ENCODE measurements around the gene SLC45A1. TPM values are rescaled to one million over a fixed set of nuclear protein-coding genes. Genes with fewer than 3 reads are reported as not detected.
A peak's percentile ranks its signal among the peaks of the same experiment; 100 is the strongest.

The SLC45A1 gene
- total and polyA plus RNA-seq, 9 donors, result 0.70 to 7.2 (median 4.5) TPM

GRCh38 chr1:8339203-8339600, 21.3 kb downstream of the SLC45A1 start:
- Histone ChIP-seq H3K4me3 (no peak overlapping the region), H3K27me3 (no peaks in the 10 kb centered on the region), H3K9me3 (no peaks in the 10 kb centered on the region), H3K27ac (no peak overlapping the region), H3K36me3 (no peaks in the 10 kb centered on the region), H3K4me1 (ENCODE audit: insufficient read depth) (peaks cover 11% of the 10 kb centered on the region)
- intact Hi-C loops (cut with DNase I), result no loop called here
- TF ChIP-seq, protein P1, sequence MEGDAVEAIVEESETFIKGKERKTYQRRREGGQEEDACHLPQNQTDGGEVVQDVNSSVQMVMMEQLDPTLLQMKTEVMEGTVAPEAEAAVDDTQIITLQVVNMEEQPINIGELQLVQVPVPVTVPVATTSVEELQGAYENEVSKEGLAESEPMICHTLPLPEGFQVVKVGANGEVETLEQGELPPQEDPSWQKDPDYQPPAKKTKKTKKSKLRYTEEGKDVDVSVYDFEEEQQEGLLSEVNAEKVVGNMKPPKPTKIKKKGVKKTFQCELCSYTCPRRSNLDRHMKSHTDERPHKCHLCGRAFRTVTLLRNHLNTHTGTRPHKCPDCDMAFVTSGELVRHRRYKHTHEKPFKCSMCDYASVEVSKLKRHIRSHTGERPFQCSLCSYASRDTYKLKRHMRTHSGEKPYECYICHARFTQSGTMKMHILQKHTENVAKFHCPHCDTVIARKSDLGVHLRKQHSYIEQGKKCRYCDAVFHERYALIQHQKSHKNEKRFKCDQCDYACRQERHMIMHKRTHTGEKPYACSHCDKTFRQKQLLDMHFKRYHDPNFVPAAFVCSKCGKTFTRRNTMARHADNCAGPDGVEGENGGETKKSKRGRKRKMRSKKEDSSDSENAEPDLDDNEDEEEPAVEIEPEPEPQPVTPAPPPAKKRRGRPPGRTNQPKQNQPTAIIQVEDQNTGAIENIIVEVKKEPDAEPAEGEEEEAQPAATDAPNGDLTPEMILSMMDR (IDR thresholded peaks at IDR 0.05), result no peak
- TF ChIP-seq POLR2A (IDR thresholded peaks at IDR 0.05) (no peak), EP300 (IDR thresholded peaks at IDR 0.05) (no peak)
- WGBS, 3 donors, result 95% methylated on average over 13 of the region's 13 CpGs
- peak in 2 of 5 donors; percentile 14 to 24 for DNase-seq

DNA sequence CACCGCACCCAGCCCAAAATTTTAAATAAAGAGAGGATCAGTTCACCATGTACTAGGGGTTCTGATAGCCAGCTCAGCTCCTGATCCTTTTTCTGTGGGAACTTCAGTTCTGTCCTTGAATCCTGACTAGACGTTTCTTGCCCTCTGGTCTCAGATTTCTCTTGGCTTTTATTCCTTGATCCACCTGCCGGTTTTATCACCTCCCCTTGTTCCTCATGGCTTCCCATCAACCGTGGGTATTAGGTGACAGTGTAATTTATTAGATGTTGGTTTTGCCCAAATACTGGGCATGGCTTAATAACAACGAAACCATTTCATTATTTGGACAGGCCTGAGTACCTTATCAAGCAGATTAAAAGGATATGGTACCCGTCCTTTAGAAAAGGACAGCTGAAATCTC, 22.5 kb downstream of the SLC45A1 start:
- H3K4me1 ChIP-seq (ENCODE audit: insufficient read depth), result peaks cover 11% of the 10 kb centered on the region
- TF ChIP-seq POLR2A (IDR thresholded peaks at IDR 0.05) (no peak), EP300 (IDR thresholded peaks at IDR 0.05) (no peak)
- TF ChIP-seq, protein P1 (IDR thresholded peaks at IDR 0.05), result no peak
- intact Hi-C loops (cut with DNase I), result loop anchor here in 1 of 4 donors (10.0 kb wide), 2 partner anchors 316 to 356 kb away; partner anchors contain the start of gene ERRFI1
- no peak for DNase-seq
- WGBS, 3 donors, result 79 to 80% (median 79%) methylated on average over 6 of the region's 6 CpGs
- no peaks in the 10 kb centered on the region for H3K36me3 ChIP-seq
- no peaks in the 10 kb centered on the region for H3K9me3 ChIP-seq
- H3K4me3 ChIP-seq, result no peak overlapping the region
- no peaks in the 10 kb centered on the region for H3K27me3 ChIP-seq
- H3K27ac ChIP-seq, result no peak overlapping the region

DNA sequence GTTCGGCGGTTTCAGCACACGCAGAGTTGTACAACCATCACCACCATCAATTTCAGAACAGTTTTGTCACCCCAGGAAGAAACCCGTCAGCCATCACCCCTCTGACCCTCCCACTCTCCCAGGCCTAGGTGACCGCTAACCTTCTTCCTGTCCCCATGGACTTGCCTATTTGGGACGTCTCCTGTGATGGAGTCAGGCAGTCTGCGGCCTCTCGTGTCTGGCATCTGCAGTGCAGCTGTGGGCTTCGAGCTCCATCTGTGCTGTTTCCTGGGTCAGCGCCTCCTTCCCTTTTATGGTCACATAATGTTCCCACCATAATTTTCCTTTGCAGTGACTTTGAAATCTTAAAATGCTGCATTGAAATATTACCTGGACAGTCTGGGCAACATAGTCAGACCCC, 24.4 kb downstream of the SLC45A1 start:
- no peak overlapping the region for H3K4me3 ChIP-seq
- TF ChIP-seq EP300 (IDR thresholded peaks at IDR 0.05) (no peak), POLR2A (IDR thresholded peaks at IDR 0.05) (no peak)
- TF ChIP-seq, protein P1 (IDR thresholded peaks at IDR 0.05), result no peak
- no peaks in the 10 kb centered on the region for H3K27me3 ChIP-seq
- no peaks in the 10 kb centered on the region for H3K36me3 ChIP-seq
- H3K9me3 ChIP-seq, result no peaks in the 10 kb centered on the region
- peaks cover 11% of the 10 kb centered on the region for H3K4me1 ChIP-seq (ENCODE audit: insufficient read depth)
- no peak overlapping the region for H3K27ac ChIP-seq
- WGBS, 3 donors, result 73 to 78% (median 76%) methylated on average over 10 of the region's 10 CpGs
- peak in 4 of 5 donors; percentile 24 to 45 (median 33) for DNase-seq
- intact Hi-C loops (cut with DNase I), result loop anchor here in 1 of 4 donors (10.0 kb wide), 2 partner anchors 318 to 358 kb away; partner anchors contain the start of gene ERRFI1

GRCh38 chr1:8343044-8343443, 25.1 kb downstream of the SLC45A1 start:
- intact Hi-C loops (cut with DNase I), result loop anchor here in 1 of 4 donors (10.0 kb wide), 2 partner anchors 318 to 358 kb away; partner anchors contain the start of gene ERRFI1
- H3K4me1 ChIP-seq (ENCODE audit: insufficient read depth), result peaks cover 11% of the 10 kb centered on the region
- H3K9me3 ChIP-seq, result no peaks in the 10 kb centered on the region
- no peaks in the 10 kb centered on the region for H3K36me3 ChIP-seq
- no peaks in the 10 kb centered on the region for H3K27me3 ChIP-seq
- TF ChIP-seq EP300 (IDR thresholded peaks at IDR 0.05), result no peak
- TF ChIP-seq POLR2A (IDR thresholded peaks at IDR 0.05), result no peak
- TF ChIP-seq, protein P1 (IDR thresholded peaks at IDR 0.05), result no peak
- H3K4me3 ChIP-seq, result no peak overlapping the region
- no peak for DNase-seq
- H3K27ac ChIP-seq, result peak overlapping the region in 1 of 2 donors; percentile 46
- WGBS, 3 donors, result 40 to 46% (median 43%) methylated on average over 11 of the region's 11 CpGs
